H1 (cell line): ENCODE measurements around the gene MAD2L1BP. TPM values are rescaled to one million over a fixed set of nuclear protein-coding genes. Genes with fewer than 3 reads are reported as not detected.

Experiments used
- CTCF ChIA-PET: fragments of 300-600 bp; sonication (Branson Sonifier 250); formaldehyde crosslinking; loops from one replicate; lab custom pipeline; 2021; ENCODE audit not compliant: partially characterized antibody; lab: Charles Lee
- POLR2A ChIA-PET: fragments of 300-600 bp; sonication (Branson Sonifier 250); formaldehyde crosslinking; loops from one replicate; lab custom pipeline; 2021; ENCODE audit warnings: inconsistent platforms; ENCODE audit not compliant: partially characterized antibody; lab: Charles Lee
- DNase-seq, 2 experiments: peaks; one replicate each; pipeline versions ENCODE4 v3.0.0 to v3.0.0-alpha.2; 2010 to 2022; ENCODE audit warnings: low spot score in 2 of 2, low read depth in 1 of 2, mixed read lengths in 1 of 2
- FAIRE-seq: peaks from 2 replicates; lab custom pipeline; 2011; peaks lifted over from hg19 to GRCh38; lab: Jason Lieb, UNC
- H2AFZ ChIP-seq: 2 replicates; pipeline ENCODE4 v1.8.1; 2012; ENCODE audit warnings: low read length, inconsistent platforms
- H2AK5ac ChIP-seq: 2 replicates; pipeline ENCODE4 v1.6.1; 2013; ENCODE audit warnings: low read depth, low read length
- H2BK120ac ChIP-seq: replicated peaks from 2 replicates; pipeline ENCODE3; 2013; ENCODE audit warnings: low read depth, low read length, inconsistent platforms
- H2BK12ac ChIP-seq: 2 replicates; pipeline ENCODE4 v1.6.1; 2013; ENCODE audit warnings: low read depth, low read length
- H2BK15ac ChIP-seq: 2 replicates; pipeline ENCODE4 v1.6.1; 2013; ENCODE audit warnings: low read length
- H2BK20ac ChIP-seq: 2 replicates; pipeline ENCODE4 v1.6.1; 2013; ENCODE audit warnings: low read length
- H2BK5ac ChIP-seq: 2 replicates; pipeline ENCODE4 v1.6.1; 2013; ENCODE audit warnings: low read depth, low read length
- H3K14ac ChIP-seq: 2 replicates; pipeline ENCODE4 v1.6.1; 2013; ENCODE audit warnings: inconsistent platforms; ENCODE audit not compliant: insufficient read length
- H3K18ac ChIP-seq: 2 replicates; pipeline ENCODE4 v1.6.1; 2013; ENCODE audit warnings: low read length; ENCODE audit errors: extremely low read depth
- H3K23ac ChIP-seq: 2 replicates; pipeline ENCODE4 v1.6.1; 2013; ENCODE audit warnings: inconsistent platforms; ENCODE audit not compliant: insufficient read length
- H3K23me2 ChIP-seq: 2 replicates; pipeline ENCODE4 v1.6.1; 2013; ENCODE audit warnings: low read depth, low read length
- H3K27ac ChIP-seq: 2 replicates; pipeline ENCODE4 v1.6.1; 2011; ENCODE audit warnings: low read depth, low read length, inconsistent platforms
- H3K27me3 ChIP-seq, 4 experiments: replicated peaks in 1 of 4; 1 replicate in 1 of 4; 2 replicates in 3 of 4; pipeline versions ENCODE4 v1.6.1 to v1.8.1; 2011 to 2013; ENCODE audit warnings: low read length in 3 of 4, mild to moderate bottlenecking in 3 of 4, inconsistent platforms in 2 of 4, mixed read lengths in 2 of 4, moderate library complexity in 1 of 4; ENCODE audit not compliant: control insufficient read depth in 3 of 4, insufficient read depth in 3 of 4; ENCODE audit errors: extremely low read depth in 1 of 4
- H3K36me3 ChIP-seq, 4 experiments: 2 replicates each; pipeline versions ENCODE4 v1.6.1 to v1.8.1; 2011 to 2013; ENCODE audit warnings: mild to moderate bottlenecking in 4 of 4, low read length in 3 of 4, moderate library complexity in 2 of 4, control low read depth in 1 of 4, inconsistent platforms in 1 of 4; ENCODE audit not compliant: insufficient read depth in 4 of 4, control insufficient read depth in 2 of 4
- H3K4ac ChIP-seq: replicated peaks from 2 replicates; pipeline ENCODE3; 2013; ENCODE audit warnings: low read length, low read depth, mixed read lengths, inconsistent platforms; ENCODE audit not compliant: insufficient read length
- H3K4me1 ChIP-seq, 4 experiments: replicated peaks in 1 of 4; 1 replicate in 1 of 4; 2 replicates in 3 of 4; pipeline versions ENCODE4 v1.6.1 to v1.8.1; 2011 to 2013; ENCODE audit warnings: low read length in 3 of 4, inconsistent platforms in 2 of 4, mixed read lengths in 1 of 4; ENCODE audit not compliant: insufficient read depth in 4 of 4, control insufficient read depth in 3 of 4
- H3K4me2 ChIP-seq, 2 experiments: 2 replicates each; pipeline versions ENCODE4 v1.6.1 to v1.8.1; 2011 to 2013; ENCODE audit warnings: low read depth in 2 of 2, low read length in 2 of 2, control low read depth in 1 of 2, inconsistent platforms in 1 of 2, mild to moderate bottlenecking in 1 of 2; ENCODE audit not compliant: insufficient read depth in 1 of 2
- H3K4me3 ChIP-seq, 4 experiments: fragments of 200-600, 300-600 bp in 1 of 4; sonication (generic), shearing (Covaris generic), sonication (Bioruptor Twin) in 1 of 4; 2 replicates each; pipeline versions ENCODE4 v1.5.1 to v1.8.1; 2011 to 2016; ENCODE audit warnings: low read length in 4 of 4, low read depth in 3 of 4, control low read depth in 2 of 4, inconsistent platforms in 2 of 4, mild to moderate bottlenecking in 2 of 4, mixed read lengths in 1 of 4, moderate library complexity in 1 of 4; ENCODE audit not compliant: insufficient read depth in 2 of 4; ENCODE audit errors: extremely low read depth in 1 of 4
- H3K56ac ChIP-seq: replicated peaks from 2 replicates; pipeline ENCODE3; 2013; ENCODE audit warnings: low read depth, mild to moderate bottlenecking, mixed read lengths, low read length, inconsistent platforms; ENCODE audit not compliant: insufficient read length
- H3K79me1 ChIP-seq: 2 replicates; pipeline ENCODE4 v1.6.1; 2013; ENCODE audit warnings: low read depth, low read length, control low read depth
- H3K79me2 ChIP-seq, 2 experiments: 2 replicates each; pipeline versions ENCODE4 v1.6.1 to v1.8.1; 2012 to 2013; ENCODE audit warnings: low read length in 2 of 2, mild to moderate bottlenecking in 2 of 2, inconsistent platforms in 1 of 2; ENCODE audit not compliant: insufficient read depth in 2 of 2, control insufficient read depth in 1 of 2
- H3K9ac ChIP-seq, 4 experiments: replicated peaks in 1 of 4; 1 replicate in 1 of 4; 2 replicates in 3 of 4; pipeline versions ENCODE4 v1.6.1 to v1.8.1; 2011 to 2013; ENCODE audit warnings: low read depth in 3 of 4, low read length in 3 of 4, control low read depth in 2 of 4, mild to moderate bottlenecking in 2 of 4, moderate library complexity in 2 of 4, inconsistent platforms in 1 of 4; ENCODE audit errors: extremely low read depth in 1 of 4
- H3K9me3 ChIP-seq, 2 experiments: 2 replicates each; pipeline versions ENCODE4 v1.6.1 to v1.8.1; 2012 to 2013; ENCODE audit warnings: mild to moderate bottlenecking in 2 of 2, moderate library complexity in 2 of 2, control low read depth in 1 of 2, inconsistent platforms in 1 of 2, low read depth in 1 of 2, low read length in 1 of 2, mixed read lengths in 1 of 2; ENCODE audit not compliant: insufficient read depth in 2 of 2
- H4K20me1 ChIP-seq, 2 experiments: replicated peaks in 1 of 2; 2 replicates each; pipeline versions ENCODE3 to v1.8.1; 2011 to 2013; ENCODE audit warnings: inconsistent platforms in 2 of 2, low read length in 2 of 2, mild to moderate bottlenecking in 1 of 2; ENCODE audit not compliant: insufficient read depth in 2 of 2, control insufficient read depth in 1 of 2
- H4K5ac ChIP-seq: 2 replicates; pipeline ENCODE4 v1.6.1; 2013; ENCODE audit warnings: low read length, low read depth, mixed read lengths, inconsistent platforms; ENCODE audit not compliant: insufficient read length
- H4K8ac ChIP-seq: 2 replicates; pipeline ENCODE4 v1.8.0; 2013; ENCODE audit warnings: mild to moderate bottlenecking, moderate library complexity, low read length, inconsistent platforms; ENCODE audit not compliant: insufficient read depth; ENCODE audit errors: extremely low read depth
- H4K91ac ChIP-seq: replicated peaks from 2 replicates; pipeline ENCODE3; 2013; ENCODE audit warnings: low read length, mixed read lengths, inconsistent platforms; ENCODE audit not compliant: insufficient read length
- ASH2L ChIP-seq: fragments of 200-600, 300-600 bp; sonication (generic); IDR thresholded peaks from one replicate; pipeline ENCODE4 v1.7.1; 2017; ENCODE audit warnings: low read length
- BACH1 ChIP-seq: IDR thresholded peaks from 2 replicates; pipeline ENCODE4 v1.6.1; 2012; ENCODE audit warnings: low read length, improper control_type of control experiment
- HDAC6 ChIP-seq: IDR thresholded peaks from one replicate; pipeline ENCODE4 v1.7.1; 2012; ENCODE audit warnings: low read depth, mild to moderate bottlenecking, inconsistent platforms, low read length, moderate library complexity
- JUN ChIP-seq: IDR thresholded peaks from 2 replicates; pipeline ENCODE4 v1.6.1; 2011; ENCODE audit warnings: low read depth, mild to moderate bottlenecking, improper control_type of control experiment, low read length
- JUND ChIP-seq: IDR thresholded peaks from 2 replicates; pipeline ENCODE4 v1.6.1; 2011; ENCODE audit warnings: mild to moderate bottlenecking, improper control_type of control experiment, low read length
- NANOG ChIP-seq: IDR thresholded peaks from 2 replicates; pipeline ENCODE4 v1.6.1; 2011; ENCODE audit warnings: low read length, low read depth, mild to moderate bottlenecking, inconsistent platforms; ENCODE audit not compliant: insufficient read depth, poor library complexity, severe bottlenecking
- NRF1 ChIP-seq: IDR thresholded peaks from 2 replicates; pipeline ENCODE4 v1.6.1; 2011; ENCODE audit warnings: mild to moderate bottlenecking, low read depth, low read length, improper control_type of control experiment
- RBBP5 ChIP-seq: IDR thresholded peaks from 2 replicates; pipeline ENCODE4 v1.7.1; 2012; ENCODE audit warnings: low read depth, mild to moderate bottlenecking, inconsistent platforms, low read length, moderate library complexity, borderline replicate concordance
- SP1 ChIP-seq: IDR thresholded peaks from 2 replicates; pipeline ENCODE4 v1.6.1; 2011; ENCODE audit warnings: low read depth, low read length
- TCF12 ChIP-seq: IDR thresholded peaks from 2 replicates; pipeline ENCODE4 v1.6.1; 2011; ENCODE audit warnings: low read depth, mild to moderate bottlenecking, low read length
- TEAD4 ChIP-seq: IDR thresholded peaks from 2 replicates; pipeline ENCODE4 v1.6.1; 2012; ENCODE audit warnings: low read depth, low read length, inconsistent platforms, mixed read lengths
- USF2 ChIP-seq: IDR thresholded peaks from 2 replicates; pipeline ENCODE4 v1.6.1; 2011; ENCODE audit warnings: low read length, improper control_type of control experiment
- WGBS, 2 experiments: shearing (Covaris generic) in 1 of 2; methylation state at CpG; one replicate each; pipeline versions ENCODE4 v1.1.6 to v1.1.7; 2013 to 2015; ENCODE audit warnings: low lambda C conversion rate in 2 of 2, mixed read lengths in 2 of 2, inconsistent platforms in 1 of 2, low coverage in 1 of 2, missing lambda C conversion rate in 1 of 2; ENCODE audit not compliant: insufficient replicate concordance in 2 of 2, insufficient coverage in 1 of 2, insufficient read length in 1 of 2; ENCODE audit errors: extremely low coverage in 1 of 2, missing lambda C conversion rate in 1 of 2; 5-methylcytosine and 5-hydroxymethylcytosine counted together
- polyA plus RNA-seq, 7 experiments: library from polyadenylated mRNA; depleted of rRNA in 3 of 7; stranded (reverse) in 5 of 7; unstranded in 2 of 7; fragments of >200 nt in 5 of 7; fragments of 200-250 nt in 2 of 7; gene quantifications; 1 replicate in 5 of 7; 2 replicates in 1 of 7; 4 replicates in 1 of 7; pipeline versions ENCODE4 v1.2.1 to v1.2.3, GENCODE V29; 2011 to 2013; ENCODE audit warnings: missing spikeins in 2 of 7, mixed read lengths in 2 of 7
- total RNA-seq: library from RNA; stranded (reverse); fragmentation: NEBNext Ultra II Directional; extraction: Animal tissue kit (Norgen Biotek cat#: 25700); gene quantifications from 2 replicates; pipeline ENCODE4 v1.2.1, GENCODE V29; 2021
- TF ChIP-seq, protein P1 (sequence below): IDR thresholded peaks from 2 replicates; pipeline ENCODE4 v1.6.1; 2011; ENCODE audit warnings: low read depth, mild to moderate bottlenecking, low read length; ENCODE audit not compliant: insufficient read depth

Gene MAD2L1BP
- total and polyA plus RNA-seq, 2 of the 8 experiments (the other 6 are each of a cell fraction or from before 2014, with no cell fraction given): 35.5 to 70.0 TPM

GRCh38 chr6:43665376-43665775 lies 29.7 kb downstream of the MAD2L1BP start:
- H3K36me3 ChIP-seq: no peaks in the 10 kb centered on the region
- no peaks in the 10 kb centered on the region for H3K79me2 ChIP-seq
- no peak overlapping the region for H2BK20ac ChIP-seq
- H2AFZ ChIP-seq: no peak overlapping the region
- no peaks in the 10 kb centered on the region for H4K20me1 ChIP-seq
- no peak overlapping the region for H3K56ac ChIP-seq
- no peak overlapping the region for H3K14ac ChIP-seq
- no peak overlapping the region for H4K5ac ChIP-seq
- H3K4me3 ChIP-seq: no peak overlapping the region
- no peak overlapping the region for H3K27ac ChIP-seq
- H4K8ac ChIP-seq: no peak overlapping the region
- no peak overlapping the region for H2BK15ac ChIP-seq
- DNase-seq: no peak
- no peak overlapping the region for H3K9ac ChIP-seq
- H3K23me2 ChIP-seq: peaks cover 3% of the 10 kb centered on the region; the same call in 1 of the 2 replicates
- H3K79me1 ChIP-seq: no peaks in the 10 kb centered on the region
- H3K4ac ChIP-seq: no peak overlapping the region
- ChIA-PET CTCF (interaction anchor here (0.6 to 12.6 kb wide), 22 partner anchors 8 to 414 kb away, joined by 3 to 146 read pairs (median 7); partner anchors contain the start of genes RSPH9 and VEGFA), POLR2A (interaction anchor here (0.6 to 6.0 kb wide), 11 partner anchors 9 to 387 kb away, joined by 3 to 38 read pairs (median 4); partner anchors contain the start of genes GTPBP2 and VEGFA)
- no peak for FAIRE-seq
- H4K91ac ChIP-seq: no peak overlapping the region
- H3K4me2 ChIP-seq: no peak overlapping the region
- no peak overlapping the region for H2BK12ac ChIP-seq
- no peak overlapping the region for H3K23ac ChIP-seq
- 100% methylated on average over 1 of the region's 1 CpG; no CpG with 5 or more reads in 1 of the 2 experiments for WGBS, 2 experiments
- H3K9me3 ChIP-seq: peaks cover 0 to 2% of the 10 kb centered on the region in 2 experiments; a peak in 1 of 4 replicates
- H3K4me1 ChIP-seq: peaks cover 5 to 27% (median 22%) of the 10 kb centered on the region in 4 experiments
- H2AK5ac ChIP-seq: no peak overlapping the region
- no peak overlapping the region for H2BK5ac ChIP-seq
- no peak overlapping the region for H2BK120ac ChIP-seq
- H3K18ac ChIP-seq: no peak overlapping the region
- H3K27me3 ChIP-seq: no peaks in the 10 kb centered on the region; a peak in 2 of 7 replicates
- TF ChIP-seq USF2 (no peak), TEAD4 (no peak), BACH1 (no peak), ASH2L (no peak), NRF1 (no peak), SP1 (no peak), JUND (no peak), TCF12 (no peak), JUN (no peak), RBBP5 (no peak), NANOG (no peak), HDAC6 (no peak)
- TF ChIP-seq, protein P1, sequence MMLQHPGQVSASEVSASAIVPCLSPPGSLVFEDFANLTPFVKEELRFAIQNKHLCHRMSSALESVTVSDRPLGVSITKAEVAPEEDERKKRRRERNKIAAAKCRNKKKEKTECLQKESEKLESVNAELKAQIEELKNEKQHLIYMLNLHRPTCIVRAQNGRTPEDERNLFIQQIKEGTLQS: no peak
